Measurements from ENCODE around the gene ADAMTS9. TPM values are rescaled to one million over a fixed set of nuclear protein-coding genes. Genes with fewer than 3 reads are reported as not detected.

The ADAMTS9 gene
- total and polyA plus RNA-seq, 10 donors: 9.1 to 112 (median 34.8) TPM

DNA sequence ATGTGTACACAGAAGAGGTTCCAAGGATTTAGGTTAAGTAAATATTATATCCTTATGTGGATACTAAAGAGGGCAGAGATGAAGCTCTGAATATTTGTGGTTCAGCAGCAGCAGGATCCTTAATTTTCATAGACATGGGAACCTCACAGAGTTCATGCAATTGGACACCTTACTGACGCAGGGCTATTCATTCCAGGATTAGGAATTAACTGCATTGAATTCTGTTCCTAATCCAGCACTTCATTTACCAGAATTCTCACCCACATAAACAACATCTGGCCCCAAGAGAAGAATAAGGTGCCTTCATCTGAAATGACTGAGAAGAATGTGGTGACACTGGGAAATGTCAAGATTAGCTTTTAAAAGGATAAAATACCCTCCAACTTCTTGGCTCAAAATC is 62.4 kb downstream of the ADAMTS9 start:
- Histone ChIP-seq H3K4me1 (no peaks in the 10 kb centered on the region), H3K27ac (no peak overlapping the region), H3K9me3 (no peaks in the 10 kb centered on the region), H3K27me3 (replicated peaks in 1 of 7) (no peaks in the 10 kb centered on the region), H3K36me3 (peaks cover 0 to 78% (median 2%) of the 10 kb centered on the region in 6 donors), H3K4me3 (no peak overlapping the region)
- 84 to 96% (median 88%) methylated on average over 1 of the region's 1 CpG for WGBS, 5 donors
- intact Hi-C loops (cut with DNase I; ENCODE audit: low total_unique reads): no loop called here
- no peak for DNase-seq
- no peak for TF ChIP-seq POLR2A (IDR thresholded peaks at IDR 0.05)
- no peak for TF ChIP-seq CTCF (IDR thresholded peaks at IDR 0.05 in 8 of 11, conservative IDR thresholded peaks at IDR 0.05 in 3 of 11)
- no peak for TF ChIP-seq POLR2AphosphoS5 (IDR thresholded peaks at IDR 0.05)

GRCh38 chr3:64623125-64623524 is 64.7 kb downstream of the ADAMTS9 start:
- Histone ChIP-seq H3K27me3 (replicated peaks in 1 of 7) (no peaks in the 10 kb centered on the region), H3K4me3 (no peak overlapping the region), H3K27ac (no peak overlapping the region), H3K4me1 (no peaks in the 10 kb centered on the region), H3K9me3 (peaks cover 0 to 3% (median 0%) of the 10 kb centered on the region in 8 donors), H3K36me3 (peaks cover 0 to 73% (median 0%) of the 10 kb centered on the region in 6 donors)
- TF ChIP-seq POLR2A (IDR thresholded peaks at IDR 0.05): no peak
- no peak for TF ChIP-seq POLR2AphosphoS5 (IDR thresholded peaks at IDR 0.05)
- TF ChIP-seq CTCF (IDR thresholded peaks at IDR 0.05 in 8 of 11, conservative IDR thresholded peaks at IDR 0.05 in 3 of 11): no peak
- DNase-seq: no peak
- intact Hi-C loops (cut with DNase I; ENCODE audit: low total_unique reads): no loop called here
- 25 to 59% (median 56%) methylated on average over 2 of the region's 2 CpGs for WGBS, 5 donors

DNA sequence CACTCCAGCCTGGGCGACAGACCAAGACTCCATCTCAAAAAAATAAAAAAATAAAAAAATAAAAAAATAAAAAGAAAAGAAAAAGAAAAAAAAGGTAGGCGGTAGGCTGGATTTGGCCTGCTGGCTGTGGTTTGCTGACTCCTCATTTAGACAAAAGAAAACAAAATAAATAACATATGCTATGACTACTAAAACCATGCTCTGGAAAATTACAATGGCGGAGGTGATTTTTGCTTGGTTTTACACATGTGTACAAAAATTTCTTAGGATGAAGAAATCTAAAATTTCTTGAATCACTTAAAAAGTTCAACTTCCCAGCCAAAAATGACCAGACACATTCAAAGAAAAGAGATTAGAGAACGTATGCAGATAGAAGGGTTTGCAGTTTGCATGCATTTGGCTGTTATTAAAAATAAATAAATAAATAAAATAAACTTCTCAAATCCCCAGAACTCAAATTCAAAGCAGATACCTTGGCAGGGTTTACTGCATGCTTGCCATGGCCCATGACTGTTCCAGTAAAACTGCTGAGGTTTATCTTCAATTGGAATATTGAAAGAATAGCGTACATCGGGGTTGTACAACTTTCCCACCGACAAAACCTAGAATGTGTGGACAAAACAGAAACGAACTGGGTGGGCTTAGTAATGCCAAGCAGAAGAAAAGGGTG is 65.9 kb downstream of the ADAMTS9 start:
- TF ChIP-seq POLR2AphosphoS5 (IDR thresholded peaks at IDR 0.05): no peak
- TF ChIP-seq CTCF (IDR thresholded peaks at IDR 0.05 in 8 of 11, conservative IDR thresholded peaks at IDR 0.05 in 3 of 11): no peak
- no peak for TF ChIP-seq POLR2A (IDR thresholded peaks at IDR 0.05)
- H3K27me3 ChIP-seq (replicated peaks in 1 of 7): no peaks in the 10 kb centered on the region
- H3K9me3 ChIP-seq: peaks cover 0 to 3% (median 0%) of the 10 kb centered on the region in 8 donors
- no peak for DNase-seq
- no peaks in the 10 kb centered on the region for H3K4me1 ChIP-seq
- 89 to 93% (median 91%) methylated on average over 8 of the region's 8 CpGs for WGBS, 5 donors
- intact Hi-C loops (cut with DNase I; ENCODE audit: low total_unique reads): no loop called here
- H3K36me3 ChIP-seq: peaks cover 0 to 63% (median 0%) of the 10 kb centered on the region in 6 donors
- H3K27ac ChIP-seq: no peak overlapping the region
- H3K4me3 ChIP-seq: no peak overlapping the region

- no peaks in the 10 kb centered on the region for H3K27me3 ChIP-seq (replicated peaks in 1 of 7)
- H3K9me3 ChIP-seq: peaks cover 0 to 3% (median 0%) of the 10 kb centered on the region in 8 donors
- TF ChIP-seq POLR2AphosphoS5 (IDR thresholded peaks at IDR 0.05) (no peak), CTCF (IDR thresholded peaks at IDR 0.05 in 8 of 11, conservative IDR thresholded peaks at IDR 0.05 in 3 of 11) (no peak), POLR2A (IDR thresholded peaks at IDR 0.05) (no peak)
- H3K4me3 ChIP-seq: no peak overlapping the region
- H3K36me3 ChIP-seq: peaks cover 0 to 57% (median 0%) of the 10 kb centered on the region in 6 donors
- intact Hi-C loops (cut with DNase I; ENCODE audit: low total_unique reads): no loop called here
- no peak overlapping the region for H3K27ac ChIP-seq
- 90 to 95% (median 92%) methylated on average over 8 of the region's 8 CpGs for WGBS, 5 donors
- DNase-seq: no peak
- H3K4me1 ChIP-seq: no peaks in the 10 kb centered on the region
Observed at GRCh38 chr3:64621275-64621674, 66.5 kb downstream of the ADAMTS9 start.
